BJ (cell line): ENCODE measurements around the gene NDUFB3. TPM values are rescaled to one million over a fixed set of nuclear protein-coding genes. Genes with fewer than 3 reads are reported as not detected.

Experiments used
- CTCF ChIA-PET: fragments of 350-600 bp; formaldehyde crosslinking; extraction: SDS; loops from one replicate; lab custom pipeline; 2021; ENCODE audit warnings: antibody characterized with exemption, inconsistent platforms; lab: Yijun Ruan, JAX
- POLR2A ChIA-PET: fragments of 300-600 bp; sonication (Branson Sonifier 250); formaldehyde crosslinking; extraction: SDS; loops from one replicate; lab custom pipeline; 2021; ENCODE audit warnings: antibody characterized with exemption; lab: Charles Lee
- DNase-seq: peaks from one replicate; pipeline ENCODE4 v3.0.0-alpha.2; 2011; ENCODE audit warnings: low read depth
- H3K27me3 ChIP-seq: 2 replicates; pipeline ENCODE4 v1.6.0; 2011; ENCODE audit warnings: low read length; ENCODE audit not compliant: control insufficient read depth, insufficient read depth
- H3K36me3 ChIP-seq: 2 replicates; pipeline ENCODE4 v1.5.1; 2011; ENCODE audit warnings: low read length; ENCODE audit not compliant: control insufficient read depth, insufficient read depth
- H3K4me3 ChIP-seq: 2 replicates; pipeline ENCODE4 v1.5.1; 2011; ENCODE audit warnings: low read depth, mild to moderate bottlenecking, control low read depth, low read length
- polyA plus RNA-seq: library from polyadenylated mRNA; depleted of rRNA; stranded (reverse); fragments of >200 nt; gene quantifications from 2 replicates; pipeline ENCODE4 v1.2.3, GENCODE V29; 2011; rRNA removed
- small RNA-seq: library from RNA; depleted of rRNA; stranded (forward); fragments of <200 nt; gene quantifications from one replicate; pipeline ENCODE3, GENCODE V24; 2012; ENCODE audit warnings: low replicate concordance, low read depth; ENCODE audit not compliant: insufficient read length
- TF ChIP-seq, protein P1 (sequence below): IDR thresholded peaks from 2 replicates; pipeline ENCODE4 v1.5.1; 2011; ENCODE audit warnings: low read depth, mild to moderate bottlenecking, control low read depth, inconsistent platforms, low read length, moderate library complexity; ENCODE audit not compliant: insufficient read depth

The NDUFB3 gene
- polyA plus RNA-seq, 1 experiment = 25.2 TPM

DNA sequence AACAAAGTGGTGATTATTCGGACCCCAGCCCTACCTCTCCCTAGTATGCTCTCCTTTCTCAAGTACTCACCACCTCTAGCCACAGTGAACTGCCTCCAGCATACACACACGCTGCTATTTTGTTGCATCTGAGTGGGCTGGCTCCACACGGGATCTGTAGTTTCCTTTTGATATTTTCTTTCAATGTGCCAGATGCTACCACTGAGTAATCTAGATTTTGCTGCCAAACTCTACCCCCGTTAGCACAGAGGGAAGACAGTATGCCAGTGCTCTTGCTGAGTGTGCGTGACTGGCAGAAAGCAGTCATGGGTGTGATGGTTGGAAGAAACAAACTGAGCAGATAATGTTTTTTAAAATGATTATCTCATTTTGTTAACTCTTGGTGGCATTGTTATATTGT, 55.8 kb downstream of the NDUFB3 start:
- CTCF ChIA-PET = no interaction called here
- DNase-seq = no peak
- TF ChIP-seq, protein P1, sequence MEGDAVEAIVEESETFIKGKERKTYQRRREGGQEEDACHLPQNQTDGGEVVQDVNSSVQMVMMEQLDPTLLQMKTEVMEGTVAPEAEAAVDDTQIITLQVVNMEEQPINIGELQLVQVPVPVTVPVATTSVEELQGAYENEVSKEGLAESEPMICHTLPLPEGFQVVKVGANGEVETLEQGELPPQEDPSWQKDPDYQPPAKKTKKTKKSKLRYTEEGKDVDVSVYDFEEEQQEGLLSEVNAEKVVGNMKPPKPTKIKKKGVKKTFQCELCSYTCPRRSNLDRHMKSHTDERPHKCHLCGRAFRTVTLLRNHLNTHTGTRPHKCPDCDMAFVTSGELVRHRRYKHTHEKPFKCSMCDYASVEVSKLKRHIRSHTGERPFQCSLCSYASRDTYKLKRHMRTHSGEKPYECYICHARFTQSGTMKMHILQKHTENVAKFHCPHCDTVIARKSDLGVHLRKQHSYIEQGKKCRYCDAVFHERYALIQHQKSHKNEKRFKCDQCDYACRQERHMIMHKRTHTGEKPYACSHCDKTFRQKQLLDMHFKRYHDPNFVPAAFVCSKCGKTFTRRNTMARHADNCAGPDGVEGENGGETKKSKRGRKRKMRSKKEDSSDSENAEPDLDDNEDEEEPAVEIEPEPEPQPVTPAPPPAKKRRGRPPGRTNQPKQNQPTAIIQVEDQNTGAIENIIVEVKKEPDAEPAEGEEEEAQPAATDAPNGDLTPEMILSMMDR = no peak
- POLR2A ChIA-PET = interaction anchor here (0.6 kb wide), 1 partner anchor 11 kb away, joined by 3 read pairs; no protein-coding TSS in a partner anchor
- Histone ChIP-seq H3K4me3 (no peak overlapping the region), H3K36me3 (no peaks in the 10 kb centered on the region), H3K27me3 (no peaks in the 10 kb centered on the region)

DNA sequence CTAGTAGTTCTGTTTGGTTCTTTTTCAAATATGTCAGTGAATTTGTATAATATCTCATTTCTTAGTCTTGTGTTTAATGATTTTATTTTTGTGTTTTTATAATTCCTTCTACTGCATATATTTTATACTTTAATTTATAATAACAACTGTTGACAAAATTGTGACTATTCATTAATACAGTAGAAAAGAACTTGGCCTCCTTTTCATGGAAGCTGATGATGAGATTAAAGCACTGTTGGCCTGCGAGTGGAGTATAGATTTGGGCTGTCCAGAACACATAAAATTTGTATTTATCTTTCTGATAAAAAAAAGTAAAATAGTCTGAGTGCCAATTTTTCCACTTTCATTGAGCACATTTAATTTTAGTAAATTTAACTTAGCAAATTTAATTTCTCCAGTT, 56.2 kb downstream of the NDUFB3 start:
- no peaks in the 10 kb centered on the region for H3K27me3 ChIP-seq
- ChIA-PET CTCF (interaction anchor here (0.5 kb wide), 1 partner anchor 32 kb away, joined by 3 read pairs; no protein-coding TSS in a partner anchor), POLR2A (no interaction called here)
- TF ChIP-seq, protein P1 = no peak
- DNase-seq = no peak
- H3K36me3 ChIP-seq = no peaks in the 10 kb centered on the region; the same call in none of the 2 replicates
- no peak overlapping the region for H3K4me3 ChIP-seq

DNA sequence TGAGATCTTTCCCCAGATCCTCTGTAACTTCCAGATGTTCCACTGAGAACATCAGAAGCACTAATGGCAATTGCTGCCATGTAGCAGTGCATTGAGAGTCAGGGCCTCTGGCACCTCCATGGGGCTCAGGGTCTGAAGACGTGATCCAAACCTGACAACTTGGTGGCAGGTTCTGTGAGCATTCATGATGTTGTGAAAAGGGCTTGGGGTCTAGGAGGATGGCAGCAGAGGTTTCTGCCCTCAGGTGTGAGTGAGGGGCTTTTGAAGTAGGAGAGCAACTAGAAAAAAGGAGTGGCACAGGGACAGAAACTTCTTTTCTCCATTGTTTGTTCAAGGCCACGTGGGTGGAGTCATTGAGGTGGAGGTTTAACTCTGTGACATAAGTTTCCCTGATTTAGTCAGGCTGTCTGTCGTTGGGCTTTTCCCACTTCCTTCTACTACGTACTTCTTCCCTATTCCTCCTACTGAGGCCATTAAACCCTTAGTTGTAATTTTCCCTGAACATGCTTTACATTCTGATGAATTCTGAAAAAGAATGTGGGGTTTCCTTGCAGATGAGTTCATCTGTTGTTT, 57.2 kb downstream of the NDUFB3 start:
- H3K27me3 ChIP-seq = no peaks in the 10 kb centered on the region
- DNase-seq = peak; percentile 63
- TF ChIP-seq, protein P1 = no peak
- ChIA-PET POLR2A (interaction anchor here (0.6 to 0.7 kb wide), 2 partner anchors 15 to 59 kb away, joined by 3 to 4 read pairs; no protein-coding TSS in a partner anchor), CTCF (interaction anchor here (1.5 kb wide), 1 partner anchor 11 kb away, joined by 5 read pairs; no protein-coding TSS in a partner anchor)
- no peak overlapping the region for H3K4me3 ChIP-seq
- no peaks in the 10 kb centered on the region; the same call in none of the 2 replicates for H3K36me3 ChIP-seq

DNA sequence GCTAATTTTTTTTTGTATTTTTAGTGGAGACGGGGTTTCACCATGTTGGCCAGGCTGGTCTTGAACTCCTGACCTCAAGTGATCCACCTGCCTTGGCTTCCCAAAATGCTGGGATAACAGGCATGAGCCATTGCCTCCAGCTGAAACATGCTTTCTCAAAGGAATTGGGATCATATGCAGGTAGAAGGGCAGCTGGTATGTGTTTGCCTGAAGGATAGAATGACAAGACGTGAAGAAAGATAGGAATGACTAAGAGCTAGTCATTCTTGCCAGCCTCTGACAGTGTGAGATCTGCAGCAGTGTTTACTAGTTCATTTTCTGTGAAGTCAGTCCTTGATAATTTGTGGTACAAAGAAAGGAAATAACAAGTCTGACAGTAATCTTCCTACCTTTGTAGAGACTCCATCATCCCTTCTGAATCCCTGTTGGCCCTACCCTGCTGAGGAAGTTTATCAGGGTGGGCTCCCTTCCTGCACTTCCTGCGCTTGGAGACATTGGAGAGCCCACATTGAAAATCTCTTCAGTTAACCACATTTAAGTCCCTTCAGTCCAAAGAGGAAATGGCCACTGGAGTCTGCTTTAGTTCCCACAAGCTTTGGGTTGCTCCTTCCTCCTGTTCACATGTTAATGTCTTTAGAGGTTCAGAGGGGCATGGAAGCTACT, 58.9 kb downstream of the NDUFB3 start:
- ChIA-PET CTCF (interaction anchor here (0.8 to 1.4 kb wide), 5 partner anchors 10 to 101 kb away, joined by 3 to 5 read pairs (median 3); partner anchors contain the start of gene CFLAR), POLR2A (no interaction called here)
- TF ChIP-seq, protein P1 = no peak
- Histone ChIP-seq H3K27me3 (no peaks in the 10 kb centered on the region), H3K36me3 (peaks cover 2% of the 10 kb centered on the region), H3K4me3 (no peak overlapping the region)
- DNase-seq = no peak

DNA sequence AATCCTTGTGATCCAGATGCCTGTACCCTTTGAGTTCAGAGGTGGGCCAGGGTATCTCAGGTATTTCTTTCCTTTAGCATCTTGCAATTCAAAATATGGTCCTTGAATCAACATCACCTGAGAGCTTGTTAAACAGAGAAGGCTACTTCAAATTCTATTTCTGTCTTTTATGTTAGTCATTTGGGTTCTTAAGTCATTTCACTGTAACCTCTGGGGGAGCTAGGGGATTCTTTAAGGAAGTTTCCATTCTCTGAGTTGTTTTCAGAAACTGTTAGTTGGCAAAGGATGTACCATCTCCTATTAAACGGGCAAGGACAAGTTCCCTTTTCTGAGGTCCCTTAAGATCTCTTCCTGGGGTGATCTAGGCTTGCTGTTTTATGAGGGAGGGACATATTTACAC, 60.7 kb downstream of the NDUFB3 start:
- Histone ChIP-seq H3K4me3 (no peak overlapping the region), H3K36me3 (peaks cover 10% of the 10 kb centered on the region), H3K27me3 (no peaks in the 10 kb centered on the region)
- TF ChIP-seq, protein P1 = no peak
- ChIA-PET POLR2A (no interaction called here), CTCF (interaction anchor here (0.9 kb wide), 1 partner anchor 11 kb away, joined by 5 read pairs; no protein-coding TSS in a partner anchor)
- no peak for DNase-seq

Small RNA genes within 50 kb of the gene (small RNA-seq; reads per million reads assigned to genes)
- not detected for gene RNU6-1206P

Other genes starting within 250 kb of the NDUFB3 start
- gene CLK1, start 207.3 kb upstream of the NDUFB3 start, polyA plus RNA-seq = 35.9 and 66.2 TPM in 2 replicates
- gene PPIL3, start 182.9 kb upstream of the NDUFB3 start, polyA plus RNA-seq = 20.8 and 47.8 TPM in 2 replicates
- 37.5 and 51.3 TPM in 2 replicates for gene NIF3L1, start 182.6 kb upstream of the NDUFB3 start, polyA plus RNA-seq
- 1.9 and 3.7 TPM in 2 replicates for gene ORC2, start 108.3 kb upstream of the NDUFB3 start, polyA plus RNA-seq
- 3.0 and 6.9 TPM in 2 replicates for gene HYCC2, start 330 bp upstream of the NDUFB3 start, polyA plus RNA-seq
- 28.8 and 35.6 TPM in 2 replicates for gene CFLAR, start 44.2 kb downstream of the NDUFB3 start, polyA plus RNA-seq
- gene CASP10, start 111.1 kb downstream of the NDUFB3 start, polyA plus RNA-seq = 0.83 and 1.0 TPM in 2 replicates
- 10.3 and 16.8 TPM in 2 replicates for gene CASP8, start 188.5 kb downstream of the NDUFB3 start, polyA plus RNA-seq